Gastroesophageal sphincter (tissue), 3 donors: ENCODE results near the gene NXPE3.

ENCODE experiments used
- CTCF ChIP-seq, 4 experiments: fragments of 200-600 bp in 2 of 4; fragments of 450-650 bp in 2 of 4; sonication (generic) in 1 of 4; IDR thresholded peaks; one replicate each; pipeline ENCODE4 v1.5.1; 2017 to 2019; ENCODE audit warnings: antibody characterized with exemption in 4 of 4, mild to moderate bottlenecking in 2 of 4, moderate library complexity in 2 of 4
- EP300 ChIP-seq: sonication (generic); formaldehyde crosslinking; IDR thresholded peaks from one replicate; pipeline ENCODE4 v1.6.1; 2017; ENCODE audit warnings: antibody characterized with exemption, mild to moderate bottlenecking
- POLR2A ChIP-seq, 2 donors: fragments of 450-650 bp; IDR thresholded peaks; one replicate each; pipeline ENCODE4 v1.6.1; 2017; ENCODE audit warnings: antibody characterized with exemption in 2 of 2, mild to moderate bottlenecking in 2 of 2, moderate library complexity in 1 of 2
- POLR2AphosphoS5 ChIP-seq: sonication (generic); formaldehyde crosslinking; IDR thresholded peaks from one replicate; pipeline ENCODE4 v1.6.1; 2017; ENCODE audit warnings: antibody characterized with exemption

- no peak for TF ChIP-seq CTCF (IDR thresholded peaks at IDR 0.05)
- no peak for TF ChIP-seq EP300
- no peak for TF ChIP-seq POLR2AphosphoS5
- TF ChIP-seq POLR2A (IDR thresholded peaks at IDR 0.05), result no peak
Observed at GRCh38 chr3:101829874-101830273, 50.9 kb downstream of the NXPE3 start.
